Osteoblast (primary cell): ENCODE data around the gene CHTF18. TPM values are rescaled to one million over a fixed set of nuclear protein-coding genes. Genes with fewer than 3 reads are reported as not detected.

Experiments used
- DNase-seq: peaks from one replicate; pipeline ENCODE4 v3.0.0; 2011; ENCODE audit warnings: low spot score, mixed read lengths; ENCODE audit not compliant: insufficient read length; ENCODE audit errors: missing footprints
- H2AFZ ChIP-seq: 2 replicates; pipeline ENCODE4 v1.6.0; 2011; ENCODE audit warnings: mild to moderate bottlenecking, low read length
- H3K27ac ChIP-seq: 2 replicates; pipeline ENCODE4 v1.5.1; 2011; ENCODE audit warnings: mild to moderate bottlenecking, low read depth, low read length, moderate library complexity
- H3K27me3 ChIP-seq: 2 replicates; pipeline ENCODE4 v1.6.0; 2012; ENCODE audit warnings: mild to moderate bottlenecking, control low read depth, inconsistent platforms, low read length, moderate library complexity; ENCODE audit not compliant: insufficient read depth
- H3K36me3 ChIP-seq: 2 replicates; pipeline ENCODE4 v1.5.1; 2011; ENCODE audit warnings: mild to moderate bottlenecking, low read length, control low read depth, moderate library complexity; ENCODE audit not compliant: insufficient read depth
- H3K4me1 ChIP-seq: 2 replicates; pipeline ENCODE4 v1.5.1; 2011; ENCODE audit warnings: mild to moderate bottlenecking, low read length, control low read depth, moderate library complexity; ENCODE audit not compliant: insufficient read depth
- H3K4me2 ChIP-seq: 2 replicates; pipeline ENCODE4 v1.6.0; 2011; ENCODE audit warnings: mild to moderate bottlenecking, low read length; ENCODE audit not compliant: insufficient read depth
- H3K4me3 ChIP-seq: fragments of 200-600 bp; sonication (generic); 3 replicates; pipeline ENCODE4 v1.5.1; 2012; ENCODE audit warnings: mild to moderate bottlenecking, low read length, inconsistent platforms; ENCODE audit not compliant: insufficient read depth
- H3K79me2 ChIP-seq: 2 replicates; pipeline ENCODE4 v1.6.0; 2012; ENCODE audit warnings: mild to moderate bottlenecking, low read length, control low read depth, inconsistent platforms; ENCODE audit not compliant: insufficient read depth
- H3K9me3 ChIP-seq: 2 replicates; pipeline ENCODE4 v1.5.1; 2011; ENCODE audit warnings: low read depth, low read length, control low read depth
- H4K20me1 ChIP-seq: 2 replicates; pipeline ENCODE4 v1.6.0; 2012; ENCODE audit warnings: mild to moderate bottlenecking, low read length, control low read depth; ENCODE audit not compliant: insufficient read depth
- total RNA-seq: library from RNA; depleted of rRNA; stranded (reverse); fragments of >200 nt; gene quantifications from 2 replicates; pipeline ENCODE4 v1.2.3, GENCODE V29; 2012
- TF ChIP-seq, protein P1 (sequence below): IDR thresholded peaks from 2 replicates; pipeline ENCODE4 v1.5.1; 2011; ENCODE audit warnings: mild to moderate bottlenecking, low read depth, low read length, moderate library complexity; ENCODE audit errors: extremely low read depth

CHTF18 gene
- total RNA-seq, 1 donor: 3.3 TPM

DNA sequence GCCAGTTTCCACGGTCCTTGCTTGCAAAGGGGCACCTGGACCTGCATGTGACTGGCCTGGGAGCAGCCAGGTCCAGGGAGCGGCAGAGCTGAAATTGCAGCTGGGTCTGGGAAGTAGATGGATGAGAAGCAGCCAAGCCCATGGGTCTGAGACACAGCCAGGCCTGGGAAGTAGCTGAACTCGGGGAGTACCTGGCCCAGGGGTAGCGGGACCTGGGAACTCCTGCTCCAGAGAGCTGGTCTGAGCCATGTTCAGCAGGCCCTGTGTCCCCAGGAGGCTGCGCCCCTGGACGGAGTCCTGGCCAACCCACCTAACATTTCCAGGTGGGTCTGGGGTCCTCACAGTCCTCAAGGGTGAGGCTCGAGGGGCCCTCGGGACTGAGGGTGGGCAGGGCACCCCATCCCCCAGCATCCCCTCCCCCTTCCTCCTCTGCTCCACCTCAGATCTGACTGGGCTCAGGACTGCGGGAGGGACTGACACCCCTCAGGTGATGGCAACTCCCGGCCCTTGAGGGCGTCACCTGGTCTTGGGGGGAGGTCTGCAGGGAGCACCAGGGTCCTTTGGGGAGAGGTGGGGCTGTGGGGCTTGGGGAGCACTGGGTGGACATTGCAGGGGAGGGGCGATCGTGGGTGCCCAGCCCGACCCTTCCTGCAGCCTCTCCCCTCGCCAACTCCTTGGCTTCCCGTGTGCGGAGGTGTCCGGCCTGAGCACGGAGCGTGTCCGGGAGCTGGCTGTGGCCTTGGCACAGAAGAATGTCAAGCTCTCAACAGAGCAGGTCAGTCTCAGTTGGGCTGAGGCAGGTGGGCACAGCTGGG is 24.8 kb upstream of the CHTF18 start:
- Histone ChIP-seq H3K27ac (no peak overlapping the region), H3K4me2 (no peak overlapping the region), H3K9me3 (no peaks in the 10 kb centered on the region), H3K4me1 (no peaks in the 10 kb centered on the region), H2AFZ (no peak overlapping the region), H3K79me2 (no peaks in the 10 kb centered on the region), H4K20me1 (no peaks in the 10 kb centered on the region), H3K27me3 (no peaks in the 10 kb centered on the region), H3K4me3 (no peak overlapping the region), H3K36me3 (no peaks in the 10 kb centered on the region)
- TF ChIP-seq, protein P1, sequence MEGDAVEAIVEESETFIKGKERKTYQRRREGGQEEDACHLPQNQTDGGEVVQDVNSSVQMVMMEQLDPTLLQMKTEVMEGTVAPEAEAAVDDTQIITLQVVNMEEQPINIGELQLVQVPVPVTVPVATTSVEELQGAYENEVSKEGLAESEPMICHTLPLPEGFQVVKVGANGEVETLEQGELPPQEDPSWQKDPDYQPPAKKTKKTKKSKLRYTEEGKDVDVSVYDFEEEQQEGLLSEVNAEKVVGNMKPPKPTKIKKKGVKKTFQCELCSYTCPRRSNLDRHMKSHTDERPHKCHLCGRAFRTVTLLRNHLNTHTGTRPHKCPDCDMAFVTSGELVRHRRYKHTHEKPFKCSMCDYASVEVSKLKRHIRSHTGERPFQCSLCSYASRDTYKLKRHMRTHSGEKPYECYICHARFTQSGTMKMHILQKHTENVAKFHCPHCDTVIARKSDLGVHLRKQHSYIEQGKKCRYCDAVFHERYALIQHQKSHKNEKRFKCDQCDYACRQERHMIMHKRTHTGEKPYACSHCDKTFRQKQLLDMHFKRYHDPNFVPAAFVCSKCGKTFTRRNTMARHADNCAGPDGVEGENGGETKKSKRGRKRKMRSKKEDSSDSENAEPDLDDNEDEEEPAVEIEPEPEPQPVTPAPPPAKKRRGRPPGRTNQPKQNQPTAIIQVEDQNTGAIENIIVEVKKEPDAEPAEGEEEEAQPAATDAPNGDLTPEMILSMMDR: no peak
- no peak for DNase-seq

- no peak overlapping the region for H3K4me2 ChIP-seq
- no peaks in the 10 kb centered on the region for H3K4me1 ChIP-seq
- H3K27me3 ChIP-seq: no peaks in the 10 kb centered on the region
- no peak overlapping the region for H2AFZ ChIP-seq
- no peak overlapping the region for H3K4me3 ChIP-seq
- H3K9me3 ChIP-seq: no peaks in the 10 kb centered on the region
- TF ChIP-seq, protein P1: no peak
- H4K20me1 ChIP-seq: no peaks in the 10 kb centered on the region
- no peaks in the 10 kb centered on the region for H3K79me2 ChIP-seq
- peak; percentile 87 for DNase-seq
- H3K27ac ChIP-seq: no peak overlapping the region
- no peaks in the 10 kb centered on the region for H3K36me3 ChIP-seq
These were observed 24.2 kb upstream of the CHTF18 start for GRCh38 chr16:764184-764750.

- DNase-seq: no peak
- H3K4me2 ChIP-seq: no peak overlapping the region
- H3K27ac ChIP-seq: no peak overlapping the region
- no peaks in the 10 kb centered on the region for H3K36me3 ChIP-seq
- no peaks in the 10 kb centered on the region for H3K79me2 ChIP-seq
- no peak overlapping the region for H2AFZ ChIP-seq
- H4K20me1 ChIP-seq: no peaks in the 10 kb centered on the region
- H3K4me3 ChIP-seq: no peak overlapping the region
- H3K4me1 ChIP-seq: no peaks in the 10 kb centered on the region
- no peaks in the 10 kb centered on the region for H3K9me3 ChIP-seq
- H3K27me3 ChIP-seq: no peaks in the 10 kb centered on the region
- TF ChIP-seq, protein P1: no peak
These were observed 23.5 kb upstream of the CHTF18 start for GRCh38 chr16:764848-765487.

DNA sequence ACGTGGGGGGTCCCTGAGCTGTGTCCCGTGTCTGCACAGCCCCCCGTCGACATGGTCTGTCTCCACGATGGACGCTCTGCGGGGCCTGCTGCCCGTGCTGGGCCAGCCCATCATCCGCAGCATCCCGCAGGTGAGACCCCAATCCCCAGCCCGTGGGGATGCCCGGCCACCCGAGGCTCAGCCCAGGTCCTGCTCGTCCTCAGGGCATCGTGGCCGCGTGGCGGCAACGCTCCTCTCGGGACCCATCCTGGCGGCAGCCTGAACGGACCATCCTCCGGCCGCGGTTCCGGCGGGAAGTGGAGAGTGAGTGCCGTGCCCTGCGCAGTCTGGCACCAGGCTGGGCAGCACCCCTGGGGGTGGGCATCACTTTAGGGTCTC is 22.9 kb upstream of the CHTF18 start:
- Histone ChIP-seq H3K79me2 (no peaks in the 10 kb centered on the region), H3K36me3 (no peaks in the 10 kb centered on the region), H3K4me3 (no peak overlapping the region), H3K27ac (no peak overlapping the region), H3K27me3 (no peaks in the 10 kb centered on the region), H2AFZ (no peak overlapping the region), H3K4me1 (no peaks in the 10 kb centered on the region), H3K9me3 (no peaks in the 10 kb centered on the region), H3K4me2 (no peak overlapping the region), H4K20me1 (no peaks in the 10 kb centered on the region)
- TF ChIP-seq, protein P1: no peak
- no peak for DNase-seq
